Inferior parietal cortex (tissue), 1 donor: ENCODE measurements around the gene BCKDHA.

Experiments
- DNase-seq: peaks from one replicate; pipeline ENCODE4 v3.0.0-alpha.2; 2016; ENCODE audit errors: extremely low spot score

The BCKDHA gene

DNA sequence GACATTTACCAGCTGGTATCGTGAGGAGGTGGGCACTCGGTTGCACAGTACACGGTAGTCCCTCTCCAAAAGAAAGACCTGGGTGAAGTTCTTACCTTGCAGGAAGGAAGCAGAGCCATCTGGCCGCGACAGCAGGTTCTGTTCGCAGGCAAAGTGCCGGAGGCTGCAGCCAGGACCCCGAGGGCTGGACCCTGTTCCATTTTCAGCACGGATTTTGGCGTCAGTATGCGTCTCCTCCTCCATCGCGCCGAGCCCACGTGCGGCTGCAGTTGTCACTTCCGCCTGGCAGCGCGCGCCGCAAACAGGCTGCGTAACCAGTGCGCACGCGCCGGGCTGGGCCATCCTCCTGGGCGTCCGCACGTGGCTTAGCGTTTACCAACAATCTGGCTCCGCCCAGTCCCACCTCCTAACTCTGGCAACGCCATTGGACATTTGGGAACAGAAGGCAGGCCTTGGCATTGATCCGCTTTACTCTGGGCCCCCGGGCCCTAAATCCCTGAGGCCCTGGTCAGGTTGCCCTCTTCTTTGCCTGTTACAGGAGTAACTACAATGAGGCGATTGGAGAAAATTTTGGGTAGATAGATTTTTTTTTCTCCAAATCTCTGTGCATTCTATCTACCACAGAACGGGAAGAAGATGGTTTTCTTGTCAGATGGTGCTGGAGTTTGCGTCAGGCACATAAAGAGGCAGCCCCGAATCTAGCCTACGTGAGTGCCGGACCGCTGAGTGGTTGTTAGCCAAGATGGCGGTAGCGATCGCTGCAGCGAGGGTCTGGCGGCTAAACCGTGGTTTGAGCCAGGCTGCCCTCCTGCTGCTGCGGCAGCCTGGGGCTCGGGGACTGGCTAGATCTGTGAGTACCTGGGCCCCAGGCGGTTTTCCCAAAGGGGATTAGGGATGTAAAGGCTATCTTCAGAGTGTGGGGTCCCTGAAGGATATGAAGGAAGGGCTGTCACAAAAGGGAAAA, at the start of gene BCKDHA, which contains the start of gene EXOSC5:
TSS of gene BCKDHA (plus strand) at position 733 of the 964 bp plus-strand sequence. CDS start at position 743, 10 bp downstream.
TSS of gene EXOSC5 (minus strand) at position 274 of the 964 bp plus-strand sequence. CDS start at position 243, 31 bp downstream.
- peak; percentile 100 for DNase-seq

DNA sequence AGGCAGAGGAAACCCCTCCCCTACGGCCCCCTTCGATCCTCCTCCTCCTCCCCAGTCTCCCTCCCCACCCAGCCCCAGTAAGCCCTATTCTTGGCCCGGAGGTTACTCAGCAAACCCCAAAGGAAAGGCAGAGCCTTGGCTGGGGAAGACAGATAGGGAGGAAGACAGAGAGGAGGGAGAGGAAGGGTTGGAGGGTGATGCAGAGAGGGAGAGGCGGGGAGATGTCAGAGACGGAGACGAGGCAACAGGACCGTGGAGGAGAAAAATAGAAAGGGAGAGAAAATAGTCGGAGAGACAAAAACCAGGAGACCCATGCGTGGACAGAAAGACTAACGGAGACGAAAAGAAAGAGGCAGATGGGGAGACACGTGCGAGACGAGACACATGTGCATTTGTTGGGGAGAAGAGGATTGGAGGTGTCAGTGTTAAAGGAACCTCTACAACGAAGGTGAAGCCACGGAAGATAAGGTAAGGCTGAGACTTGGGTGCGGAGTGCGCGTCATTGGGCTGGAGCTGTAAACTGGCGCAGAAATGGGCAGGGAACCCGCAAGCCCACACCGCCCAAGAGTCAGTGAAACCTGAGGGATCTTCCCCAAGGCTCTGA, 46.8 kb upstream of the BCKDHA start:
- DNase-seq = no peak

DNA sequence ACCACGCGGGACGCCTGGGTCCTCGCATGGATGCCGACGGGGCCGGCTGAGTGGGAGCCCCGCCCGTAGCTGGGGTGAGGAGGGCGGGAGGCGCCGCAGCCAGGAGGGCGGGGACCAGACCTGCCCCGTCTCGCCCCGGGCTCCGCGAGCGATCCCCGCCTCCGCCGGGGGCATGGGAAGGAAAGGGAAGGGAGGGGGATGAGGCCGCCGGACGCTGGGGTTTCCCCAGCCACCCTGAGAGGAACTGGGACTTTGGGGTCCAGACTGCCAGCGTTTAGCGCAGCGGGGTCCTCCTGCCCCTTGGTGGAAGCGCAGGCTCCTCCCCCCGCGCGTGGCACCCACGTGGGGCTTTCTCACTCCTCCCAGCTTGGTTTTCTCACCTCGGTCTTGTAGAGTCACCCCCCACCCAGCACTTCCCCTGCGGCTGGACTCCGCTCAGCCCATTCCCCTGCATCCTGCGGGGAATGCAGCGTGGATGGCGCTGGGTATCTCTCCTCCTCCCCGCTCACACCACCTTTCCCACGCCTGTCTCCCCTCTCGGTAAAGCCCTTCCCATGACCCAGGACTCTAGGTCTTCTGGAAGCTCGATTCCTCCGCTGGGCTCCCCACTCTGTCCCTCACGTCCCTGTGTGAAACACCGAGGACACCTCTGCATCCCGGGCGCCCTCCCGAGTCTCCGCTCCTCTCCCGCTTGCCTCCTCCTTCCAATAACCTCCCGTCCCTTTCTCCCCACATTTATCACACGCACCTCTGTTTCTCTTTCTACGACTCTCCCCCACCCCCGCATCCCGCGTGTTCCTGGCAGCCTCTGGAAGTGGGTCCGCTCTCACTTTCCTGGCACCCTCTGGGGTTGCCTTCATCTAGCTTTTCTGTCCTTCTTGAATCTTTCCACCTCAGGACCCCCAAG, 46.0 kb upstream of the BCKDHA start:
- no peak for DNase-seq

DNA sequence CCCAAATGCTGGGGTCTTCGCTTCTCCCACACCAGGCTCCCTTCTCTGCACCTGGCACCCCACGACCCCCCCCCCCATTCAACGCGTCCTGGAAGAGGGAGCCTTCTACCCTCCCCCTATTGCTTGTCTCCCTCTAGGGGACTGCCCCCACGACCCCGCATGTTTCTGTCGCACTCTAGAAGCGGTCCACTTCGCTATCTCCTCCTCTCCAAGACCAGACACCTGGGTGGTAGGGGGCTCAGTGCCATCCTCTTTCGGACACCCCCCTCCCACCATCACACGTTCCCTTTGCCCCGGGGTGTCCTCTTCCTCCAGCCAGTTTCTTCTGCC, 45.4 kb upstream of the BCKDHA start:
- DNase-seq = no peak

DNA sequence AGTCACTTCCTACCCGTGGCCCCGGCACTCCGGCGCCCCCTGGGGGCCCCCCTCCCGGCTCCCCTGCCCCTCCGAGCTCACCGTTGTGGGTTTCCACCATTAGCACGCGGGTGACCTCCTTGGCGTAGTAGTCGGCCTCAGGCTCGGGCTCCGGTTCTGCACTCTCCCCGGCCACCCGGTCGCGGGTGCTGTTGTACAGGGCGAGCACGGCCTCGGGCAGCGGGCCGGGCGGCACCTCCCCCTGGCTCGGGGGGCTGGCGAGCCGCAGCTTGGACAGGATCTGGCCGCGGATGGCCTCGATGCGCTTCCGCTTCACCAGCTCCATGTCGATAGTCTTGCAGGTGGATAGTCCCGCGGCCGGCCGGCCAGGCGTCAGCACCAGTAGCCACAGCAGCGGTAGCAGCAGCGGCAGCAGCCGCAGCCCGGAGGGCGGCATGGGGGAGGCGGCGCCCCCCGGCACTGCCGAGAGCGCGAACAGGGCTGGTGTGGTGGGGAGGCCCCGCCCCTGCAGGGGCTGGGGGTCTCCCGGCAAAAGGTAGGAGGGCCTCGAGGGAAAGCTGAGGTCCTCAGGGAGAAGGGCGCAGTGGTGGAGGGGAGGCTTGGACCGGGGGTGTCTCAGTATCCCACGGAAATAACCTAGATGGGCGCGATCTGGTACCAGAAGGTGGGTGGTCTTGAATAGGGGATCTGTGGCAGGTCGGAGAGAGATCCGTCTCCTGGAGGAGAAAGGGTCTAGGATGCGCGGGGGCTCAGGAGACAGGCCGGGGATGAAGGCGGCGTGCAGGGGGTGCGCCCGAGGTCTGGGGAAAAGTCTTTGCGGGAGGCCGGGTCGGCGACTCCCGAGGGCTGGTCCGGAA, 44.8 kb upstream of the BCKDHA start:
- DNase-seq = peak; percentile 5

DNA sequence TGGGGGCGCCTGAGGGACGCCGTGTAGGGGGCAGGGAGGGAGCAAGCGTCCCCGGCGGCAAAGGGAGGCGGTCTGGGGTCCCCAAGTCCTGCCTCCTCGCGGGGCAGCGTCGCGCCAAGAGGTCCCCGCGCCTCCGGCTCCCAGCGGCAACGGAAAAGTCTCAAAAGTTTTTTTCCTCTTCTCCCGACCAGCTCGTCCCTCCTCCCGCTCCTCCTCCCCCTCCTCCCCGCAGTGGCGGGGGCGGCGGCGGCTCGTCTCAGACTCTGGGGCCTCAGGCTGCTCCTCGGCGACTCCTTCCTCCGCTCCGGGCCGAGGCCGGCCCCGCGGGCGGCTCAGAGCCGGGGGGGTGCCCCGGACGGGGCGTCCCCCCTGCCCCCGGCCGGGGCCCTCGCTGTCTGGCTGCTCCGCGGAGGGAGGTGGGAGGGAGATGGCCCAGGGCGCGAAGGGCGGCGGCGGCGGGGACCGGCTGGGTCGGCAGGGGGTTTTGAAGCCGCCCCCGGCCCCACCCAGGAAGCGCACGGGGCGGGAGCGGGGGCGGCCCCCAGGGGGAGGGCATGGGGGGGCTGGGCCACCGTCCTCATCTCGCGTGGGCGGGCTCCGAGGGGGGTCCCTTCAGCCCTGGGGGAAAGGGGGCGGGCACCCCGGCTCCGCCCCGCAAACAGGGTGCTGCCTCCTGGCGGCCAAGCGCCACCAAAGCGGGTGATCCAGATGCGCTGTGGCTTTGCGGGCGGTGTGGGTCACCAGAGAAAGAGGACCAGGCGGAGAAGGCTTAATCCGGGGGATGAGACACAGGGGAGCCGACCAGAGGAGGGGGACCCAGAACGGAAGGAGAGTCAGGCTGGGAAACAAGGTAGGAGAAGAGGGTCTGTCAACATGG, 43.9 kb upstream of the BCKDHA start, which contains the start of gene TGFB1:
TSS of gene TGFB1 (minus strand) at position 457 of the 877 bp plus-strand sequence. CDS start 878 bp downstream, outside the sequence.
- peak; percentile 40 for DNase-seq

DNA sequence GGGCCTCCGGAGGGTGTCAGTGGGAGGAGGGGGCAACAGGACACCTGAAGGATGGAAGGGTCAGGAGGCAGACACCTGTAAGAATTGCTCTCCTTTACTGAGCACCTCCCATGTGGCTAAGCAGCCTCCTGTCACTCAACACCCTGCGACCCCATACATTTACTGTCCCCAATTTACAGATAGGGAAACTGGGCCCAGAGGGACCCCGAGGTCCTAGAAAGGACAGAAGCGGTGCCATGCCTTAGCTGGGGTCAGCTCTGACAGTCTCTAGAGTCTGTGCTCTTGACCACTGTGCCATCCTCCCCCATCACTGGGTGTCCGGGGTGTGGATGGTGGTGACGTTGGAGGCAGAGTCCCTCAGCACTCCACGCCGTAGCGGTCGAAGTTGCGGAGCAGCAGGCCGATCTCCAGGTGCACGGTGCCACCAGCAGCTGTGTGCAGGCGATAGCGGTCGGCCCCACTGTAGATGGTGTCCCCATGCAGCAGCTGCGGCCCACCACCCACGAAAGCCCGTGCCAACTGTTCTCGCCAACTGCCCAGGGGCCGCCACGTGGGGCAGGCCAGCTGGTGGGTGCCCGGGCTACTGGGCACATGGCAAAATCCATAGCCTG, 43.2 kb upstream of the BCKDHA start:
- no peak for DNase-seq

DNA sequence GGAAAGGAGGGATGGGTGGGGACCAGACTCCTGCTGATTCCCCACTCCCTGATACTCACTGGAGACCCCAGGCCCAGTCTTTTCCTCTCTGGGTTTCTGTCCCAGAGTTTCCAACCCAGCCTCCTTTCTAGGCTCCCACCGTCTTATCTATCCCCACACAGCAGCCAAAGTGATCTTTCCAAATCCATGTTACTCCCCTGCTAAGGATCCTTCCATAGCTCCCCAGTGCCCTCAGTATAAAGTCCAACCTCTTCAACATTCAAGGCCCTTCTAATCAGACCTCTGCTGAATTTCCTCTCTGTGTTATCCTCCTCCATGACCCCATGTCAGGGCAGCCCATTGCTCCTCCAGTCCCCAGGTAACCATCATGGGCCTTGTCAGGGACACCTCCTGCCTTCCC, 42.6 kb upstream of the BCKDHA start:
- DNase-seq = no peak

DNA sequence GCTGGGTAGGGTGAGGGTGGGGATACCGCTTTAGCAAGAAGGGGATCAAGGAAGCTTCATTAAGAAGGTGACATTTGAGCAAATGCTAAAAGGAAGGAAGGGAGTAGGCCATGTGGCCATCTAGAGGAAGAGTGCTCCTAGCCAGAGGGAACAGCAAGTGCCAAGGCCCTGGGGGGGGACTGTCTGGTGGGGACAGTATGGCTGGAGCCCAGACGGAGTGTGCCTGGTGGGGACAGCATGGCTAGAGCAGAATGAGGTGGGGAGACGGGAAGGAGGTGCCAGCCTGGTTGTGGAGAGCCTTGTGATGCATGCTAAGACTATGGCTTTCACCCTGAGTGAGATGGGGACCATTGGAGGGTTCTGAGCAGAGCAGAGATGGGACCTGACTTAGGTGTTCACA, 41.8 kb upstream of the BCKDHA start:
- no peak for DNase-seq

DNA sequence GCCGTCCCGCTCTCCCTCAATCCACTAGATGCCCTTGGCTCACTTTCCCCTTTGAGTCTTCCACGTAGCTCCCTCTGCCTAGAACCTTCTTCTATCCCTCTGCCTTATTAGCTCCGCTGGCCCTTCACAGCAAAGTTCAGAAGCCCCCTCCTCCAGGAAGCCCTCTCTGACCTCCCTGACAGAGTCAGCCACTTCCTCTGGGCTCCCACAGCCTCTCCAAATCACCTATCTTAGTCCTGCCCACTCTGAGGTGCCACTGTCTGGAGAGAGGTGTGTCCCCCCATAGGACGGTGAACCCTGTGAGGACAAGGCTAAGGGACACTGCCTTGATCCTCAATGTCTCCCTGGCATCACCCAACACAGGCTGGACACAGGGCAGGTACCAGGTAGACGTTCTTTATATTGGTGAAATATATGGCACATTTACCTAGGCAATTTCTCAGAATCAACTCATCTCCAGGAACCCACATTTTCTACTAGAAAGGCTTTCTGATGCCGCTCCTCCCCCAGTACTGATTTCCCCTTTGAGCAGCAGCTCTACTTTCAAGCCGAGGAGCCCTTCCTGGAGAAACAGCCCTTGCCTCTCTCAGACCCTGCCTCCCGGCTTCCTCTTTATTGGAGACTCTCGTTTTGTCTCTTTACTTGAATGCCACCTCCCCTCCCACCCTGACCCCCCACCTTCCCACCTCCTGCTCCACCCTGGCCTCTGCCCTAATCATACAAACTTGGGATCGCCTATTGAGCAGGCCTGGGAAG, 40.5 kb upstream of the BCKDHA start:
- DNase-seq = no peak

DNA sequence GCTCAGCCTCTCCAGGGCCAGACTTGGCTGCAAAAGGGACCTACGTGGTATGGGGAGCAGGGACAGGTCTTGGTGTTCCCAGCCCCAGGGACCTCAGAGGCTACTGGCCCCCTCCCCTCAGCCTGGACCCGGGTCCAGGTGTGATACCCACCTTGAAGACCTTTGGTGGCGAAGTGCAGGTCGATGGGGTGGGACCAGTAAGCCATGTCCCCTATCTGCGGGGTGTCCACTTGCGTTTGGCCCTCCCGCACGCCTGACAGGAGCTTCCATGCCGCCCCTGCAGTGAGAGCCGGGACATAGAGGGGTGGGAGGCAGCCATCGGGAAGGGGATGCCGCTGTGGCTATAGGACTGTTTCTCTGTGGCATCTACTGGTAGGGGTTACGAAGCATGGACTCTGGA, 39.9 kb upstream of the BCKDHA start:
- DNase-seq = no peak

DNA sequence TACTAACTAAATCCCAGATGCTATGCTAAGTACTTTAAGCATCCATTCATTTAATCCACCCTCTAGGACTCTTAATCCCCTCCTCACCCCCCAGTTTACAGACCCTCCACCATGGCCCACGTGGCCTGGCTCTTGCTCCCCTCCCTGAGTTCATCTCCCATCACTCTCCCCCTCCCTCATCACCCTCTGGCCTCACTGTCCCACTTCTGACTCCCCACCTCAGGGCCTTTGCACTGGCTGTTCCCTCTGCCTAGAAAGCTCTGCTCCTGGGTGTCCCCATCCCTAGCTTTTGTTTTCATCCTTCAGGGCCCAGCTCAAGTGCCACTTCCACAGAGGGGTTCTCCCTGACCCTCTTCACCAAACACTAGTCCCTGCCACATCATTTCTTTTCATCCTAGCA, 37.9 kb upstream of the BCKDHA start:
- DNase-seq = no peak

DNA sequence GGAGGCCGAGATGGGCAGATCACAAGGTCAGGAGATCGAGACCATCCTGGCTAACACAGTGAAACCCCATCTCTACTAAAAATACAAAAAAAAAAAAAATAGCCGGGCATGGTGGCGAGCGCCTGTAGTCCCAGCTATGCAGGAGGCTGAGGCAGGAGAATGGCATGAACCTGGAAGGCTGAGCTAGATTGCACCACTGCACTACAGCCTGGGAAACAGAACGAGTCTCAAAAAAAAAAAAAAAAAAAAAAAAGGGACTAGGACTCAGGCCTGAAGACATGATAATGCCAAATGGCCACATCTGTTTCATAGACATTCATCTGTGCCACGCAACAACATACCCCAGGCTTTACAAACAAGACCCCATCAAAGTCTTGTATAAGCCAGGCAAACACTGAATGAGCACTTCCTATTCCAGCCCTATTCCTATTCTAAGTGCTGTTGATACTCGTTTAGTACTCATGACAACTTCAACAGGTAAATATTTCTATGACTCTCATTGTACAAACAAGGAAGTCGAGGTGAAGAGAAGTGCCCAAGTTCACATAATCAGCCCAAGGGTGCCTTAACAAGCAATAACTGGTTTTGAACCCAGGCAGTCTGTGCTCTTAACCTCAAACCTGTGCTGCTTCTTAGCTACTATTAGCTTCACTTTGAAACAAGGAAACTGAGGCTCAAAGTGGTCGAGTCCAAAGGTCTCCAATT, 35.3 kb upstream of the BCKDHA start:
- DNase-seq = no peak

DNA sequence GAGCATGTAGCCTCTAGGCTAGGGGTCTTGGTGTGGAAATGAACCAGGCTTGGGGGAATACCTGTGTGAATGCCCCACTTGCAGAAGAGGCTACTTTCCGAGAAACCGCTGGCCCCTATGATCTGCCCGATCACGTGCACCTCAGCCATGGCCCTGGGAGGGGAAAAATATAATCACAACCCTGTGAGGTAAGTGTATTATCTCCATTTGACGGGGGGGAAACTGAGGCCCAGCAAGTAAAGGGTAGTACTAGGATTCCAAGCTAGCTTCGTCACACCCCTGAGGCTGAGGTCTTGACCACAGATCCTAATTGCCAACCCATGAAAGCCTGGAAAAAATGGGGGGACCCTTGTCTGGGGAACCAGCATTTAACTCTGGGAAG, 34.3 kb upstream of the BCKDHA start:
- DNase-seq = peak; percentile 30

DNA sequence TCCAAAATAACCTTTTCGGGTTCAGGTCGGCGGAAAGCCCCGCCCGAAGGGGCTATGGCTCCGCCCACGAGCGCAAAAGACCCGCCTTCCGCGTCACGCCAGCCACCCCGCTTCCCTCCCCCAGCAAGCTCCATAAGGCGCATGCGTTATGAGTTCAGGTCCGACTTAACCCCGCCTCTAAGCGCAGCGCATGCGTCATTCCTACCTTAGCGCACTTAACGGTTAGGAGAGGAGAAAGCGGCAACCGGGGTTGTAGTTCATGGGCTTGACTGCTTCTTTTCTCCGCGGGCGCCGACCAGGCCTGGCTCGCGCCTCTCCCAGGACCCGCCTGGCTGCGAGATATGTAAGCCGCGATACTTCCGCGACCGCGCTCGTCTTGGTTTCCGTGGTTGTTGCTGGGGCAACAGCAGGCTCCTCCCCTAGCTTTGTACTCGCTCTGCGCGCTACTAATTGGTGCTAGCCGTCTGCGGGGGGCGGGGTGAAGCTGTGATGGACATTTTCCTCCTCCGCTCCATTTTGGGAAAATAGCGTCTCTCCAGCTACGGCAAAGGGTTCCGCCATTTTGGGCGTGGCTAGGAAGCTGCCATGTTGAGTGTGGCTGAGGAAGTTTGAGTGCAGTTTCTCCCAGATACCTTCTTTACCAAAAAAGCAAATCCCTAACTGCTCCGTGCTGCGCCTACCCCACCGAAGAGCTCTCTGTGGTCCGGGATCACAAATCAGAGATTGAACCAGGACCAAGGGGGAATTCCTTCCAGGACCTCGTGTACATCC, 33.7 kb upstream of the BCKDHA start, which contains the start of gene B9D2:
TSS of gene B9D2 (minus strand) at position 397 of the 771 bp plus-strand sequence. CDS start 630 bp downstream, outside the sequence.
- peak; percentile 98 for DNase-seq

DNA sequence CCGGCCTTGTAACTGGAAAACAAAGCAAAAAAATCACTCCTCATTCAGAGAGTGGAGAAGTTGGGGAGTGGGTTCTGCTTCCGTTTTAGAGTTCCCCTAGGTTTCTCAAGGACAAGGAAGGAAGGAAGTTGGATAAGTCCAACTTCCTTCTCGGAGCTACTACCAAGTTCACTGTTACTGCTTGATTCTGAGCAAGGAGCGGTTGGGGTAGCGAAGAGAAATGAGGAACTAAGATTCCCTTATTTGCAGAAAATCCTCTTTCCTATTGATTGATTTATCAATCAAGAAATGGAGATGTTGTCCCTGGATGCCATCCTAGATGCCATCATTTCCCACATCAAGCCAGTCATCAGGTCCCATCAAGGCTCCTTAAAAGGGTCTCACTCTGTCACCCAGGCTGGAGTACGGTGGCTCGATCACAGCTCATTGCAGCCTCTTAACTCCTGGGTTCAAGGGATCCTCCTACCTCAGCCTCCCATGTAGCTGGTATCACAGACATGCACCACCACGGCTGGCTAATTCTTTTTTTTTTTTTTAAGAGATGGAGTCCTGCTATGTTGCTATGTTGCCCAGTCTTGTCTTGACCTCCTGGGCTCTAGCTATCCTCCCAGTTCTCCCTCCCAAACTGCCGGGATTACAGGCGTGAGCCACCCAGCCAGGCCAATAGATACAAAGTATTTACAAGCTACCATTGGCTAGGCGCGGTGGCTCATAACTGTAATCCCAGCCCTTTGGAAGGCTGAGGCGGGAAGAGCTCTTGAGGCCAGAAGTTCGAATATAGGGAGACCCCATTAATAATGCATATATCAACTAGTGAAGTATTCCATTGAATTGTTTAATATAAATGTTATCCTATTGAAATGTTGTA, 32.9 kb upstream of the BCKDHA start:
- DNase-seq = no peak
